ENCODE results near the gene SPG7.

DNA sequence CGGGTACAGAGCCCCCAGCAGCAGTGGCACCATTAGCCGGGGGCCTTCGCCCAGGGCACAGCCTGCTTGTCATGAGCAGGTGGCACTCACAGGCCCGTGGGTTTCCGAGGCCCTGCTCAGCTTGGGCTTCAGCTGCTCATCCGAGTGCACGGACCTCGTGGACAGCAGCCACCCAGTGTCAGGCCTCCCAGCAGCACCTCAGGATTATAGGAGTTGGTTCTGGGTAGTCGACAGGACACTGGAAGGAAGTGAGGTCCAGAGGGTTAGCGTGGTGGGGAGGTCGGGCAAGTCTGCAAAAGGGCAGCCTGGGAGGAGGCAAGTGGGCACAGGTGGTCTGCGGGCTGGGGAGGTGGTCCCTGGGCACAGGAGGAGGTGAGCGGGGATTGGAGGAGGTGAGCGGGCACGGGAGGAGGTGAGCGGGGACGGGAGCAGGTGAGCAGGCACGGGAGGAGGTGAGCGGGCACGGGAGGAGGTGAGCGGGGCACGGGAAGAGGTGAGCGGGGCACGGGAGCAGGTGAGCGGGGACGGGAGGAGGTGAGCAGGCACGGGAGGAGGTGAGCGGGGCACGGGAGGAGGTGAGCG, 62.2 kb downstream of the SPG7 start:
- TF ChIP-seq, protein P1, sequence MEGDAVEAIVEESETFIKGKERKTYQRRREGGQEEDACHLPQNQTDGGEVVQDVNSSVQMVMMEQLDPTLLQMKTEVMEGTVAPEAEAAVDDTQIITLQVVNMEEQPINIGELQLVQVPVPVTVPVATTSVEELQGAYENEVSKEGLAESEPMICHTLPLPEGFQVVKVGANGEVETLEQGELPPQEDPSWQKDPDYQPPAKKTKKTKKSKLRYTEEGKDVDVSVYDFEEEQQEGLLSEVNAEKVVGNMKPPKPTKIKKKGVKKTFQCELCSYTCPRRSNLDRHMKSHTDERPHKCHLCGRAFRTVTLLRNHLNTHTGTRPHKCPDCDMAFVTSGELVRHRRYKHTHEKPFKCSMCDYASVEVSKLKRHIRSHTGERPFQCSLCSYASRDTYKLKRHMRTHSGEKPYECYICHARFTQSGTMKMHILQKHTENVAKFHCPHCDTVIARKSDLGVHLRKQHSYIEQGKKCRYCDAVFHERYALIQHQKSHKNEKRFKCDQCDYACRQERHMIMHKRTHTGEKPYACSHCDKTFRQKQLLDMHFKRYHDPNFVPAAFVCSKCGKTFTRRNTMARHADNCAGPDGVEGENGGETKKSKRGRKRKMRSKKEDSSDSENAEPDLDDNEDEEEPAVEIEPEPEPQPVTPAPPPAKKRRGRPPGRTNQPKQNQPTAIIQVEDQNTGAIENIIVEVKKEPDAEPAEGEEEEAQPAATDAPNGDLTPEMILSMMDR (IDR thresholded peaks at IDR 0.05), result no peak
- TF ChIP-seq ZNF416 (CRISPR knock-in tag; IDR thresholded peaks at IDR 0.05) (no peak), E2F1 (CRISPR knock-in tag; IDR thresholded peaks at IDR 0.05) (no peak), NR3C1 (CRISPR knock-in tag; conservative IDR thresholded peaks at IDR 0.05; ENCODE audit: low read depth) (no peak), FOXJ3 (CRISPR knock-in tag; IDR thresholded peaks at IDR 0.05; ENCODE audit: borderline replicate concordance) (no peak), ATF3 (CRISPR knock-in tag; conservative IDR thresholded peaks at IDR 0.05) (no peak), SP1 (CRISPR knock-in tag; conservative IDR thresholded peaks at IDR 0.05) (no peak)

All from WTC11 (cell line).